GM12872 (cell line): ENCODE measurements around the gene SMIM28.
A peak's percentile ranks its signal among the peaks of the same experiment; 100 is the strongest.

ENCODE experiments used
- TF ChIP-seq, protein P1 (sequence below): IDR thresholded peaks from 3 replicates; pipeline ENCODE4 v1.5.1; 2011; ENCODE audit warnings: low read depth, mild to moderate bottlenecking, low read length, moderate library complexity; ENCODE audit not compliant: insufficient read depth

Gene SMIM28

DNA sequence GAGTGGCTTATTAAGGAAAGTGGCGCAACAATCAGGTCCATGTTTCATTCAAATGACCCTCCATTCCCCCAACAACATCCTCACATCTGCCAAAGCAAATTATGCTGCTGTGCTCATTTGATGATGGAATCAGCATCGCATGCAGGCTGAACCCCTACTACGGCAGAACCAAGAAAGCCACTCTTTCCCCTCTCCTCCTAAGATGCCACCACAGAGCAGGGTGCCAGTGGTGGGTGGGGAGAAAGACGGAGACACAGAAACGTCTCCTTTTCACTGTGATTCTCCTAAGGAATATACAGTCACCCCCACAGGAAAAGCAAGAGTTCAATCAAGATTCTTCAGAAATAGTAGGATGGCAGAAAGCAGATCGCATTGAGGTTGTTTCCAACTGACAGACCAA, 43.4 kb downstream of the SMIM28 start:
- TF ChIP-seq, protein P1, sequence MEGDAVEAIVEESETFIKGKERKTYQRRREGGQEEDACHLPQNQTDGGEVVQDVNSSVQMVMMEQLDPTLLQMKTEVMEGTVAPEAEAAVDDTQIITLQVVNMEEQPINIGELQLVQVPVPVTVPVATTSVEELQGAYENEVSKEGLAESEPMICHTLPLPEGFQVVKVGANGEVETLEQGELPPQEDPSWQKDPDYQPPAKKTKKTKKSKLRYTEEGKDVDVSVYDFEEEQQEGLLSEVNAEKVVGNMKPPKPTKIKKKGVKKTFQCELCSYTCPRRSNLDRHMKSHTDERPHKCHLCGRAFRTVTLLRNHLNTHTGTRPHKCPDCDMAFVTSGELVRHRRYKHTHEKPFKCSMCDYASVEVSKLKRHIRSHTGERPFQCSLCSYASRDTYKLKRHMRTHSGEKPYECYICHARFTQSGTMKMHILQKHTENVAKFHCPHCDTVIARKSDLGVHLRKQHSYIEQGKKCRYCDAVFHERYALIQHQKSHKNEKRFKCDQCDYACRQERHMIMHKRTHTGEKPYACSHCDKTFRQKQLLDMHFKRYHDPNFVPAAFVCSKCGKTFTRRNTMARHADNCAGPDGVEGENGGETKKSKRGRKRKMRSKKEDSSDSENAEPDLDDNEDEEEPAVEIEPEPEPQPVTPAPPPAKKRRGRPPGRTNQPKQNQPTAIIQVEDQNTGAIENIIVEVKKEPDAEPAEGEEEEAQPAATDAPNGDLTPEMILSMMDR: no peak

DNA sequence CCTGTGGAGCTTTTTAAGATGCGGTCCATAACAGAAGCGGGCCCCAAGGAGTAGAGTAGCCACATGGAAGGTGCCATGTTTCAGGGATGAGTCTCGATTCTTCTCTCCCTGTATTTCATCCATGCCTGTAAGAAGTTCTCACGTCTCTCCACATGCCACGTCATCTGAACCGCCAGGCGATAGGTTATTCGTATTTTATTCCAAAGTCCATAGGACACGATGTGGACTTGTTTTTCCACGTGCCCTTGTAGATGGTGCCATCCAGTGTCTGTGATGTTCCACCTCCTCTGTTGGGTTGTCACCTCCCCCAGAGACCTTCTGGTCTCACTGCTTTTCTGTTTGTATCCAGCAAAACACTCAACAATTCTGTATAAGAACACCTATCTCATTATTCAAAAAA, 43.9 kb downstream of the SMIM28 start:
- TF ChIP-seq, protein P1: no peak

DNA sequence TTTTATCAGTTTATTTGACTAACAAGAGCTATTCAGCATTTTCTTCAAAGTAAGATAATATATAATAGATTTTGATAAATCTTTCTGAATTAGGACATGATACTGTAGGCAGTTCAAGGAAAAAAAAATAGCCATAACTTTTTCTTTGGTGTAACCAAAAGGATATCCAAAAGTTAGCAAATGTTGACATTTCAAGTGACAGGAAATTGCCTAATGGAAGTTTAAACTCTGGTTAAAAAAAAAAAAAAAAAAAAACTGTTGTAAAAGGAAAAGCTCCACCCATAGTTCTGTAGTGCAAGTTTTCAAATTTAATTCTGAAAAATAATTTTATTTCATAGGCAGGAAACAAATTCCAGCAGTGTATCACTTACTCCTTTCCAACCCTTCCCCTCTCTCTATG, 45.2 kb downstream of the SMIM28 start:
- TF ChIP-seq, protein P1: no peak

DNA sequence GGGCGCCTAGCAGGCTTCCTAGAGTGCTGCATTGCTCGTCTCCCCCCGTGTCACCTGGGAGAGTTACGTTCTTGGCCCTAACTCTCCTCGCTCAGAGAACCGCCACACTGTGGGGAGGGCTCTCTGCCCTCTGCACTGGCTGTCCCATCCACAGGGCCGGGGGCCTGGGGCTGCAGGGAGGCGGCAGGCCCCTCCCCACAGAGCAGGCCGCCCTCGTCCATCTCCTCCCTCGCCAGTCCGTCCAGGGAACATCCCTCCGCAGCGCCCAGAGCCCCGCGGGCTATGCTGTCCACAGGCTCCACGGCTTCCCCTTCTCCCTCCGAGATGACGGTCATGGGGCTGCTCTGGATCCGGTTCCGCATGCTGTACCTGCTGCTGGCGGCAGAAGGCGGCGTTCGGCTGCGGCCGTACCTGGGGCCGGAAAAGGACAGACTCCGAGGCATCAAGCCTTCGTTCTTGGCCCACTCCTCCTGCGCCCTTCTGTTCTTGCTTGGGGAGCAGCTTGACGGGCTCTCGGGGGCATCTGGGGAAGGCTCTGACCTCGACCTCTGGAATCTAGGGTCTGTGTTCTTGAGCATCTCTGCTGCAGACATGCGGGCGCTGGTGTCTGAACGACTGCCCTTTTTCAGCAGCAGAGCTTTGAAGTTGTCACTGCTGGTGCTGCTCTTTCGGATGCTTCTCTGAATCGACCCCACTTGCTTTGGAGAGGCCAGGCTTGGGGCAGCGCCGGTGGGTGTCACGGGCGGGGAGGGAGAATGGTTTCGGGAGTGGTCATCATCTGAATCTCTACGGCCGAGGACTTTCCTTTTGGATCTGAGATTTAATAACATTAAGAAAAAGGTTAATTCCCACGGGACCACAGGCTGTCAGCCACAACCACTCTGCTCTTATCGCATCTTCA, 46.5 kb downstream of the SMIM28 start:
- TF ChIP-seq, protein P1: no peak

GRCh38 chr6:138426500-138427123, 48.9 kb downstream of the SMIM28 start:
- TF ChIP-seq, protein P1: no peak

GRCh38 chr6:138427701-138428100, 50.0 kb downstream of the SMIM28 start:
- TF ChIP-seq, protein P1: no peak

DNA sequence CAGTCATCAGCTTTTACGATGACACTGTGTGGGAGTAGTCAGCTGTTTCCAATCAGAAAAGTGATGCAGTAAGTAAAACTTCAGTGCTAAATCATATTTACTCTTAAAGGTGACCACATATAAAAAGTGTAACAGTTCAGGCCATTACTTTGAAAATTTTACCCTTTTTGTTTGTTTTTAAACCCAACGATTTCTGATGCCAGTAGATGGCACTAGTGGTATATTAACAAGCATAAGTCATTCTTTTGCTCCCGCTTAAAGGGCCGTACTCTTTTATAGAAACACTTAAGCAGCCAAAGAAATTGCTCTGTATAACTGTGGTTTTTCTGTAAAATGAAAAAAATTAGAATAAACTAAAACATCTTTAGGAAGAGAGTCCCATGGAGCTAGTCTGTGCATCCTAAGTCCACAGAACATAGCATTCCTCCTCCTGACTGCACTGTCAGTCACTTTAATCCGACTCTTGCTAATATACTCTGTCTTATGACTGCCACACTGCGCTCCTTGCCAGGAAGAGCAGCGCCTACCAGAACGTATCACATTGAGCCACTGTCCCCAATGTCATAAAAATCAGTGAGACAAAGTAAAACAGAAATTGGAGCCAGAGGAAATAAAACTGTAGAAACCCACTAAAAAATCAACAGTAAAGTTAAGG, 51.4 kb downstream of the SMIM28 start:
- TF ChIP-seq, protein P1: peak; percentile 51; the same call in 2 of the 3 replicates
